ENCODE data around the gene RAB24.

- TF ChIP-seq, protein P1, sequence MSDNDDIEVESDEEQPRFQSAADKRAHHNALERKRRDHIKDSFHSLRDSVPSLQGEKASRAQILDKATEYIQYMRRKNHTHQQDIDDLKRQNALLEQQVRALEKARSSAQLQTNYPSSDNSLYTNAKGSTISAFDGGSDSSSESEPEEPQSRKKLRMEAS (IDR thresholded peaks at IDR 0.05), result no peak
- TF ChIP-seq POLR2A (IDR thresholded peaks at IDR 0.05; ENCODE audit: low read length) (no peak), CTCF (IDR thresholded peaks at IDR 0.05) (no peak), SMC3 (IDR thresholded peaks at IDR 0.05) (no peak), PHF8 (IDR thresholded peaks at IDR 0.05; ENCODE audit: borderline replicate concordance, low read depth) (no peak), CEBPB (IDR thresholded peaks at IDR 0.05) (no peak), HDAC2 (IDR thresholded peaks at IDR 0.05) (no peak), EP300 (IDR thresholded peaks at IDR 0.05) (no peak), MAFK (IDR thresholded peaks at IDR 0.05; ENCODE audit: partially characterized antibody) (no peak), POLR2AphosphoS2 (conservative IDR thresholded peaks at IDR 0.05; ENCODE audit: low read length) (no peak)
- TF ChIP-seq, protein P2, sequence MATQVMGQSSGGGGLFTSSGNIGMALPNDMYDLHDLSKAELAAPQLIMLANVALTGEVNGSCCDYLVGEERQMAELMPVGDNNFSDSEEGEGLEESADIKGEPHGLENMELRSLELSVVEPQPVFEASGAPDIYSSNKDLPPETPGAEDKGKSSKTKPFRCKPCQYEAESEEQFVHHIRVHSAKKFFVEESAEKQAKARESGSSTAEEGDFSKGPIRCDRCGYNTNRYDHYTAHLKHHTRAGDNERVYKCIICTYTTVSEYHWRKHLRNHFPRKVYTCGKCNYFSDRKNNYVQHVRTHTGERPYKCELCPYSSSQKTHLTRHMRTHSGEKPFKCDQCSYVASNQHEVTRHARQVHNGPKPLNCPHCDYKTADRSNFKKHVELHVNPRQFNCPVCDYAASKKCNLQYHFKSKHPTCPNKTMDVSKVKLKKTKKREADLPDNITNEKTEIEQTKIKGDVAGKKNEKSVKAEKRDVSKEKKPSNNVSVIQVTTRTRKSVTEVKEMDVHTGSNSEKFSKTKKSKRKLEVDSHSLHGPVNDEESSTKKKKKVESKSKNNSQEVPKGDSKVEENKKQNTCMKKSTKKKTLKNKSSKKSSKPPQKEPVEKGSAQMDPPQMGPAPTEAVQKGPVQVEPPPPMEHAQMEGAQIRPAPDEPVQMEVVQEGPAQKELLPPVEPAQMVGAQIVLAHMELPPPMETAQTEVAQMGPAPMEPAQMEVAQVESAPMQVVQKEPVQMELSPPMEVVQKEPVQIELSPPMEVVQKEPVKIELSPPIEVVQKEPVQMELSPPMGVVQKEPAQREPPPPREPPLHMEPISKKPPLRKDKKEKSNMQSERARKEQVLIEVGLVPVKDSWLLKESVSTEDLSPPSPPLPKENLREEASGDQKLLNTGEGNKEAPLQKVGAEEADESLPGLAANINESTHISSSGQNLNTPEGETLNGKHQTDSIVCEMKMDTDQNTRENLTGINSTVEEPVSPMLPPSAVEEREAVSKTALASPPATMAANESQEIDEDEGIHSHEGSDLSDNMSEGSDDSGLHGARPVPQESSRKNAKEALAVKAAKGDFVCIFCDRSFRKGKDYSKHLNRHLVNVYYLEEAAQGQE (IDR thresholded peaks at IDR 0.05), result no peak
- TF ChIP-seq, protein P3, sequence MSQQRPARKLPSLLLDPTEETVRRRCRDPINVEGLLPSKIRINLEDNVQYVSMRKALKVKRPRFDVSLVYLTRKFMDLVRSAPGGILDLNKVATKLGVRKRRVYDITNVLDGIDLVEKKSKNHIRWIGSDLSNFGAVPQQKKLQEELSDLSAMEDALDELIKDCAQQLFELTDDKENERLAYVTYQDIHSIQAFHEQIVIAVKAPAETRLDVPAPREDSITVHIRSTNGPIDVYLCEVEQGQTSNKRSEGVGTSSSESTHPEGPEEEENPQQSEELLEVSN (IDR thresholded peaks at IDR 0.05; ENCODE audit: borderline replicate concordance, low read depth), result no peak
Observed at GRCh38 chr5:177350776-177351391, 47.4 kb upstream of the RAB24 start.
